HEK293 (cell line): ENCODE results near the gene SPIRE1.

Experiments
- HOXA7 ChIP-seq: sonication (generic); formaldehyde crosslinking; IDR thresholded peaks from 2 replicates; pipeline ENCODE4 v1.8.1; 2022; ENCODE audit warnings: missing genetic modification reagents, borderline replicate concordance
- KLF10 ChIP-seq: fragments of 450-650 bp; IDR thresholded peaks from 2 replicates; pipeline ENCODE4 v1.5.1; 2018; ENCODE audit warnings: missing biosample characterization, mild to moderate bottlenecking, missing genetic modification characterization
- KLF7 ChIP-seq: fragments of 450-650 bp; formaldehyde crosslinking; IDR thresholded peaks from 2 replicates; pipeline ENCODE4 v1.5.1; 2016; ENCODE audit warnings: missing biosample characterization, missing genetic modification characterization, borderline replicate concordance
- MYNN ChIP-seq: fragments of 450-650 bp; formaldehyde crosslinking; IDR thresholded peaks from 2 replicates; pipeline ENCODE4 v1.5.1; 2016; ENCODE audit warnings: missing biosample characterization, missing genetic modification characterization, borderline replicate concordance
- OSR2 ChIP-seq: fragments of 450-650 bp; formaldehyde crosslinking; IDR thresholded peaks from 2 replicates; pipeline ENCODE4 v1.5.1; 2016; ENCODE audit warnings: missing biosample characterization, missing genetic modification characterization
- RBAK ChIP-seq: fragments of 450-650 bp; formaldehyde crosslinking; IDR thresholded peaks from 2 replicates; pipeline ENCODE4 v1.5.1; 2016; ENCODE audit warnings: missing biosample characterization, missing genetic modification characterization
- YY1 ChIP-seq: fragments of 450-650 bp; formaldehyde crosslinking; IDR thresholded peaks from 2 replicates; pipeline ENCODE4 v1.5.1; 2018; ENCODE audit warnings: missing biosample characterization, missing genetic modification characterization
- ZBTB17 ChIP-seq: fragments of 450-650 bp; formaldehyde crosslinking; IDR thresholded peaks from 2 replicates; pipeline ENCODE4 v1.5.1; 2016; ENCODE audit warnings: missing biosample characterization, missing genetic modification characterization
- ZFP3 ChIP-seq: fragments of 450-650 bp; formaldehyde crosslinking; IDR thresholded peaks from 2 replicates; pipeline ENCODE4 v1.5.1; 2016; ENCODE audit warnings: low read depth, missing biosample characterization, missing genetic modification characterization
- ZNF140 ChIP-seq: fragments of 450-650 bp; formaldehyde crosslinking; IDR thresholded peaks from 2 replicates; pipeline ENCODE4 v1.5.1; 2016; ENCODE audit warnings: missing biosample characterization, missing genetic modification characterization
- ZNF24 ChIP-seq: fragments of 450-650 bp; formaldehyde crosslinking; IDR thresholded peaks from 2 replicates; pipeline ENCODE4 v1.5.1; 2016; ENCODE audit warnings: missing biosample characterization, missing genetic modification characterization
- ZNF341 ChIP-seq: fragments of 450-650 bp; formaldehyde crosslinking; IDR thresholded peaks from 2 replicates; pipeline ENCODE4; 2016; ENCODE audit warnings: low read depth, missing biosample characterization, missing genetic modification characterization
- ZNF354C ChIP-seq: fragments of 450-650 bp; formaldehyde crosslinking; IDR thresholded peaks from 2 replicates; pipeline ENCODE4 v1.5.1; 2016; ENCODE audit warnings: missing biosample characterization, missing genetic modification characterization, low read depth, borderline replicate concordance
- ZNF37A ChIP-seq: fragments of 450-650 bp; IDR thresholded peaks from 2 replicates; pipeline ENCODE4 v1.5.1; 2018; ENCODE audit warnings: missing biosample characterization, missing genetic modification characterization
- ZNF391 ChIP-seq: fragments of 450-650 bp; formaldehyde crosslinking; IDR thresholded peaks from 2 replicates; pipeline ENCODE4 v1.5.1; 2016; ENCODE audit warnings: low read depth, missing biosample characterization, missing genetic modification characterization, borderline replicate concordance
- ZNF433 ChIP-seq: fragments of 450-650 bp; formaldehyde crosslinking; IDR thresholded peaks from 2 replicates; pipeline ENCODE4 v1.5.1; 2016; ENCODE audit warnings: missing biosample characterization, missing genetic modification characterization, low read depth
- ZNF473 ChIP-seq: fragments of 450-650 bp; formaldehyde crosslinking; IDR thresholded peaks from 2 replicates; pipeline ENCODE4 v1.5.1; 2017; ENCODE audit warnings: missing biosample characterization, missing genetic modification characterization
- ZNF549 ChIP-seq: fragments of 450-650 bp; IDR thresholded peaks from 2 replicates; pipeline ENCODE4 v1.5.1; 2018; ENCODE audit warnings: missing biosample characterization, missing genetic modification characterization, mild to moderate bottlenecking, inconsistent platforms, moderate library complexity
- ZNF558 ChIP-seq: fragments of 450-650 bp; formaldehyde crosslinking; IDR thresholded peaks from 2 replicates; pipeline ENCODE4 v1.5.1; 2016; ENCODE audit warnings: missing biosample characterization, missing genetic modification characterization
- ZNF560 ChIP-seq: fragments of 450-650 bp; formaldehyde crosslinking; IDR thresholded peaks from 2 replicates; pipeline ENCODE4 v1.5.1; 2017; ENCODE audit warnings: missing biosample characterization, missing genetic modification characterization, borderline replicate concordance
- ZNF561 ChIP-seq: fragments of 450-650 bp; IDR thresholded peaks from 2 replicates; pipeline ENCODE4 v1.5.1; 2018; ENCODE audit warnings: missing biosample characterization, missing genetic modification characterization, borderline replicate concordance
- ZNF596 ChIP-seq: fragments of 450-650 bp; IDR thresholded peaks from 2 replicates; pipeline ENCODE4 v1.5.0; 2018; ENCODE audit warnings: missing biosample characterization, mild to moderate bottlenecking, missing genetic modification characterization, moderate library complexity
- ZNF600 ChIP-seq: fragments of 450-650 bp; formaldehyde crosslinking; IDR thresholded peaks from 2 replicates; pipeline ENCODE4 v1.5.1; 2016; ENCODE audit warnings: missing biosample characterization, missing genetic modification characterization
- TF ChIP-seq, protein P1 (sequence below): fragments of 450-650 bp; formaldehyde crosslinking; IDR thresholded peaks from 2 replicates; pipeline ENCODE4 v1.5.1; 2016; ENCODE audit warnings: missing biosample characterization, missing genetic modification characterization
- TF ChIP-seq, protein P2 (sequence below): fragments of 450-650 bp; formaldehyde crosslinking; IDR thresholded peaks from 2 replicates; pipeline ENCODE4 v1.5.1; 2017; ENCODE audit warnings: missing biosample characterization, missing genetic modification characterization
- TF ChIP-seq, protein P3 (sequence below): fragments of 450-650 bp; formaldehyde crosslinking; IDR thresholded peaks from 2 replicates; pipeline ENCODE4 v1.5.1; 2016; ENCODE audit warnings: missing biosample characterization, missing genetic modification characterization, borderline replicate concordance
- TF ChIP-seq, protein P4 (sequence below): sonication (generic); formaldehyde crosslinking; IDR thresholded peaks from 2 replicates; pipeline ENCODE4 v1.8.1; 2022; ENCODE audit warnings: mild to moderate bottlenecking, moderate library complexity, missing genetic modification reagents
- TF ChIP-seq, protein P5 (sequence below): fragments of 450-650 bp; formaldehyde crosslinking; IDR thresholded peaks from 2 replicates; pipeline ENCODE4 v1.5.1; 2016; ENCODE audit warnings: missing biosample characterization, missing genetic modification characterization, low read depth
- TF ChIP-seq, protein P6 (sequence below): fragments of 450-650 bp; IDR thresholded peaks from 2 replicates; pipeline ENCODE4 v1.5.1; 2018; ENCODE audit warnings: missing biosample characterization, missing genetic modification characterization

Gene SPIRE1

DNA sequence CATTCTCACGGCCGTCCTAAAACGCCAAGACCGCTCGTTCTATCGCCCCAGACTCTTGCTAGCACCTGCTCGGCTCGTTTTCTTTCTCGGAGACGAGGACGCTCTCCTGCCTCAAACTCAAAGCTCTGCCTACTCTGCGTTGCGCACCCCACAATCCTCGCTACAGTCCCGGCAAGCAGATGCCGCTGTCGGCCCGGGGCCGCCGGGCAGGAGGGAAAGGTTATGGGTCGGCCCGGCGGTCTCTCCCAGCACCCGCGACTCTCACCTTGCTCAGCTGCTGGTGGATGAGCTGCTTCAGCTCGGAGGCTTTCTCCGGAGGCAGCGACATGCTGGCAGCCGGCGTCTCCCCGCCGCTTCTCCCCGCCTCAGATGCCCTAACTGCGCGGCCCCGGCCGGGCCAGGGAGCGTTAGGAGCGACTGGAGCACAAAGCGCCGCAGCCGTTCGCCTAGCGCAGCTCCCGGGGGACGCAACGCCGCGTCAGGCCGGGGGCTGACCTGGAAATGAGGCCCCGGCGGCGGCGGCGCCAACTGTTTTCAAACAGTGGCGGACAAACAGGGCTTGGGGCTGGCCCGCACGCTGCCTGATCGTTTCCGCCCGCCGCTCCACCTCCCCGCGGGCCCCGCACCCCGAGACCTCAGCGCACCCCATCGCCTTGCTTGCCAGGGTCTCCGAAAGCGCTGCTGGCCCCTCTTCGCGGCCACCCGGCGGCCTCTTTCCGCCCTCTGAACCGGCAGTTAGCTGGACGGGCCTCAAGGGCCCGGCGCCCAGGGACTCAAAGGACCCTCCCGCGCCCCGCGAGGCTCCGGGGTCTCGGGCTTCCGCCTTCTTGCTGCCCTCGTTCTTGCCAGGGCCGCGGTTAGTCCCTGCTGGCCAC is 44.6 kb upstream of the SPIRE1 start, which contains the start of the genes CEP76 and PSMG2 (continued):
- TF ChIP-seq OSR2 (tag by site-specific recombination) (peak; percentile 46), ZNF140 (tag by site-specific recombination) (no peak), ZNF37A (no peak), ZBTB17 (tag by site-specific recombination) (peak; percentile 29; the same call in 1 of the 2 replicates), ZNF341 (tag by site-specific recombination) (no peak), ZNF24 (tag by site-specific recombination) (0 out of 2 replicates have a peak, but pooled peaks have one; percentile 59), ZNF600 (tag by site-specific recombination) (peak; percentile 30; the same call in 1 of the 2 replicates), ZNF354C (no peak), YY1 (tag by site-specific recombination) (peak; percentile 41), RBAK (tag by site-specific recombination) (no peak), ZNF391 (tag by site-specific recombination) (no peak; the same call in 1 of the 2 replicates), ZNF433 (tag by site-specific recombination) (no peak), ZNF473 (tag by site-specific recombination) (no peak), ZFP3 (no peak), MYNN (no peak), ZNF560 (0 out of 2 replicates have a peak, but pooled peaks have one; percentile 27), KLF7 (peak; percentile 84; the same call in 1 of the 2 replicates), ZNF558 (tag by site-specific recombination) (no peak), KLF10 (tag by site-specific recombination) (no peak), ZNF596 (tag by site-specific recombination) (no peak), HOXA7 (CRISPR knock-in tag) (no peak), ZNF549 (tag by site-specific recombination) (no peak), ZNF561 (tag by site-specific recombination) (peak; percentile 65; the same call in 1 of the 2 replicates)
- TF ChIP-seq, protein P1, sequence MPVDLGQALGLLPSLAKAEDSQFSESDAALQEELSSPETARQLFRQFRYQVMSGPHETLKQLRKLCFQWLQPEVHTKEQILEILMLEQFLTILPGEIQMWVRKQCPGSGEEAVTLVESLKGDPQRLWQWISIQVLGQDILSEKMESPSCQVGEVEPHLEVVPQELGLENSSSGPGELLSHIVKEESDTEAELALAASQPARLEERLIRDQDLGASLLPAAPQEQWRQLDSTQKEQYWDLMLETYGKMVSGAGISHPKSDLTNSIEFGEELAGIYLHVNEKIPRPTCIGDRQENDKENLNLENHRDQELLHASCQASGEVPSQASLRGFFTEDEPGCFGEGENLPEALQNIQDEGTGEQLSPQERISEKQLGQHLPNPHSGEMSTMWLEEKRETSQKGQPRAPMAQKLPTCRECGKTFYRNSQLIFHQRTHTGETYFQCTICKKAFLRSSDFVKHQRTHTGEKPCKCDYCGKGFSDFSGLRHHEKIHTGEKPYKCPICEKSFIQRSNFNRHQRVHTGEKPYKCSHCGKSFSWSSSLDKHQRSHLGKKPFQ (tag by site-specific recombination): no peak
- TF ChIP-seq, protein P2, sequence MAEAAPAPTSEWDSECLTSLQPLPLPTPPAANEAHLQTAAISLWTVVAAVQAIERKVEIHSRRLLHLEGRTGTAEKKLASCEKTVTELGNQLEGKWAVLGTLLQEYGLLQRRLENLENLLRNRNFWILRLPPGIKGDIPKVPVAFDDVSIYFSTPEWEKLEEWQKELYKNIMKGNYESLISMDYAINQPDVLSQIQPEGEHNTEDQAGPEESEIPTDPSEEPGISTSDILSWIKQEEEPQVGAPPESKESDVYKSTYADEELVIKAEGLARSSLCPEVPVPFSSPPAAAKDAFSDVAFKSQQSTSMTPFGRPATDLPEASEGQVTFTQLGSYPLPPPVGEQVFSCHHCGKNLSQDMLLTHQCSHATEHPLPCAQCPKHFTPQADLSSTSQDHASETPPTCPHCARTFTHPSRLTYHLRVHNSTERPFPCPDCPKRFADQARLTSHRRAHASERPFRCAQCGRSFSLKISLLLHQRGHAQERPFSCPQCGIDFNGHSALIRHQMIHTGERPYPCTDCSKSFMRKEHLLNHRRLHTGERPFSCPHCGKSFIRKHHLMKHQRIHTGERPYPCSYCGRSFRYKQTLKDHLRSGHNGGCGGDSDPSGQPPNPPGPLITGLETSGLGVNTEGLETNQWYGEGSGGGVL (tag by site-specific recombination): no peak
- TF ChIP-seq, protein P3, sequence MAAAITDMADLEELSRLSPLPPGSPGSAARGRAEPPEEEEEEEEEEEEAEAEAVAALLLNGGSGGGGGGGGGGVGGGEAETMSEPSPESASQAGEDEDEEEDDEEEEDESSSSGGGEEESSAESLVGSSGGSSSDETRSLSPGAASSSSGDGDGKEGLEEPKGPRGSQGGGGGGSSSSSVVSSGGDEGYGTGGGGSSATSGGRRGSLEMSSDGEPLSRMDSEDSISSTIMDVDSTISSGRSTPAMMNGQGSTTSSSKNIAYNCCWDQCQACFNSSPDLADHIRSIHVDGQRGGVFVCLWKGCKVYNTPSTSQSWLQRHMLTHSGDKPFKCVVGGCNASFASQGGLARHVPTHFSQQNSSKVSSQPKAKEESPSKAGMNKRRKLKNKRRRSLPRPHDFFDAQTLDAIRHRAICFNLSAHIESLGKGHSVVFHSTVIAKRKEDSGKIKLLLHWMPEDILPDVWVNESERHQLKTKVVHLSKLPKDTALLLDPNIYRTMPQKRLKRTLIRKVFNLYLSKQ (tag by site-specific recombination): no peak
- TF ChIP-seq, protein P4, sequence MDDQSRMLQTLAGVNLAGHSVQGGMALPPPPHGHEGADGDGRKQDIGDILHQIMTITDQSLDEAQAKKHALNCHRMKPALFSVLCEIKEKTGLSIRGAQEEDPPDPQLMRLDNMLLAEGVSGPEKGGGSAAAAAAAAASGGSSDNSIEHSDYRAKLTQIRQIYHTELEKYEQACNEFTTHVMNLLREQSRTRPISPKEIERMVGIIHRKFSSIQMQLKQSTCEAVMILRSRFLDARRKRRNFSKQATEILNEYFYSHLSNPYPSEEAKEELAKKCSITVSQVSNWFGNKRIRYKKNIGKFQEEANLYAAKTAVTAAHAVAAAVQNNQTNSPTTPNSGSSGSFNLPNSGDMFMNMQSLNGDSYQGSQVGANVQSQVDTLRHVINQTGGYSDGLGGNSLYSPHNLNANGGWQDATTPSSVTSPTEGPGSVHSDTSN: peak; percentile 83; the same call in 1 of the 2 replicates
- TF ChIP-seq, protein P5, sequence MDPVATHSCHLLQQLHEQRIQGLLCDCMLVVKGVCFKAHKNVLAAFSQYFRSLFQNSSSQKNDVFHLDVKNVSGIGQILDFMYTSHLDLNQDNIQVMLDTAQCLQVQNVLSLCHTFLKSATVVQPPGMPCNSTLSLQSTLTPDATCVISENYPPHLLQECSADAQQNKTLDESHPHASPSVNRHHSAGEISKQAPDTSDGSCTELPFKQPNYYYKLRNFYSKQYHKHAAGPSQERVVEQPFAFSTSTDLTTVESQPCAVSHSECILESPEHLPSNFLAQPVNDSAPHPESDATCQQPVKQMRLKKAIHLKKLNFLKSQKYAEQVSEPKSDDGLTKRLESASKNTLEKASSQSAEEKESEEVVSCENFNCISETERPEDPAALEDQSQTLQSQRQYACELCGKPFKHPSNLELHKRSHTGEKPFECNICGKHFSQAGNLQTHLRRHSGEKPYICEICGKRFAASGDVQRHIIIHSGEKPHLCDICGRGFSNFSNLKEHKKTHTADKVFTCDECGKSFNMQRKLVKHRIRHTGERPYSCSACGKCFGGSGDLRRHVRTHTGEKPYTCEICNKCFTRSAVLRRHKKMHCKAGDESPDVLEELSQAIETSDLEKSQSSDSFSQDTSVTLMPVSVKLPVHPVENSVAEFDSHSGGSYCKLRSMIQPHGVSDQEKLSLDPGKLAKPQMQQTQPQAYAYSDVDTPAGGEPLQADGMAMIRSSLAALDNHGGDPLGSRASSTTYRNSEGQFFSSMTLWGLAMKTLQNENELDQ (tag by site-specific recombination): no peak
- TF ChIP-seq, protein P6, sequence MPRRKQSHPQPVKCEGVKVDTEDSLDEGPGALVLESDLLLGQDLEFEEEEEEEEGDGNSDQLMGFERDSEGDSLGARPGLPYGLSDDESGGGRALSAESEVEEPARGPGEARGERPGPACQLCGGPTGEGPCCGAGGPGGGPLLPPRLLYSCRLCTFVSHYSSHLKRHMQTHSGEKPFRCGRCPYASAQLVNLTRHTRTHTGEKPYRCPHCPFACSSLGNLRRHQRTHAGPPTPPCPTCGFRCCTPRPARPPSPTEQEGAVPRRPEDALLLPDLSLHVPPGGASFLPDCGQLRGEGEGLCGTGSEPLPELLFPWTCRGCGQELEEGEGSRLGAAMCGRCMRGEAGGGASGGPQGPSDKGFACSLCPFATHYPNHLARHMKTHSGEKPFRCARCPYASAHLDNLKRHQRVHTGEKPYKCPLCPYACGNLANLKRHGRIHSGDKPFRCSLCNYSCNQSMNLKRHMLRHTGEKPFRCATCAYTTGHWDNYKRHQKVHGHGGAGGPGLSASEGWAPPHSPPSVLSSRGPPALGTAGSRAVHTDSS (tag by site-specific recombination): no peak
